Mesothelial cell of epicardium (in vitro differentiated cells): Measurements from ENCODE around the gene JAKMIP2. TPM values are rescaled to one million over a fixed set of nuclear protein-coding genes. Genes with fewer than 3 reads are reported as not detected.

Experiments
- DNase-seq, 2 experiments: peaks; one replicate each; pipeline ENCODE4 v3.0.0; 2021; ENCODE audit warnings: low spot score in 2 of 2; ENCODE audit not compliant: unreplicated experiment in 2 of 2
- H3K27ac Mint-ChIP-seq: 2 replicates; pipeline ENCODE4 v1.8.0; 2021; ENCODE audit warnings: mixed read lengths
- H3K27me3 Mint-ChIP-seq: 2 replicates; pipeline ENCODE4 v1.8.0; 2021; ENCODE audit warnings: low read depth, mixed read lengths
- H3K36me3 Mint-ChIP-seq: 2 replicates; pipeline ENCODE4 v1.8.0; 2021; ENCODE audit warnings: mixed read lengths
- H3K4me1 Mint-ChIP-seq: 2 replicates; pipeline ENCODE4 v1.8.0; 2021; ENCODE audit warnings: mixed read lengths
- H3K4me3 Mint-ChIP-seq: 2 replicates; pipeline ENCODE4 v1.8.0; 2021; ENCODE audit warnings: mild to moderate bottlenecking, moderate library complexity, mixed read lengths
- H3K9me3 Mint-ChIP-seq: 2 replicates; pipeline ENCODE4 v1.8.0; 2021; ENCODE audit warnings: mixed read lengths
- total RNA-seq: library from RNA; stranded (reverse); gene quantifications from 3 replicates; pipeline ENCODE4 v1.2.1, GENCODE V29; 2021
- TF ChIP-seq, protein P1 (sequence below): fragments of 200-600 bp; sonication (generic); IDR thresholded peaks from one replicate; pipeline ENCODE4 v1.5.0; 2021; ENCODE audit warnings: antibody characterized with exemption; ENCODE audit not compliant: unreplicated experiment

Gene JAKMIP2
- total RNA-seq, 1 donor from 2014 or later, result 5.1 TPM

DNA sequence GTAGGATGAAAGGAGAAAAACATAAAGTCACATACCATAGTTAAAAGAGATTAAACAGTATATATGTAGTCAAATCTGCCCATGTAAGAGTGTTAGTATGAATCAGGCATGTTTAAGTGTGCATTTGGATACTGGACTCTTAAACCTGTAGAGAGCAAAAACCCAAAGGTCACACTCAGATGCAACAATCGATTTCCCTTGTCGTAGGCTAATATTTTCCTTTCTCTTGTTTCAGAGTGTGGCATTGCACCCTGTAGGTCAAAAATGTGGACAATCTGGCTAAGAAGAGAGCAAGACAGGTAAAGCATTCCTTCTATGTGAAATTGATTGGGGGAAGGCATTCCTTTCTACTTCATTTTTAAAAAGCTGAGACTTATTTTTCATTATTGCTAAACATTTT lies 8.9 kb downstream of the JAKMIP2 start:
- Mint-ChIP-seq H3K9me3 (peaks cover 3% of the 10 kb centered on the region), H3K4me1 (peaks cover 2% of the 10 kb centered on the region), H3K27ac (no peak overlapping the region), H3K36me3 (peaks cover 2% of the 10 kb centered on the region), H3K27me3 (no peaks in the 10 kb centered on the region), H3K4me3 (no peak overlapping the region)
- no peak for DNase-seq
- TF ChIP-seq, protein P1, sequence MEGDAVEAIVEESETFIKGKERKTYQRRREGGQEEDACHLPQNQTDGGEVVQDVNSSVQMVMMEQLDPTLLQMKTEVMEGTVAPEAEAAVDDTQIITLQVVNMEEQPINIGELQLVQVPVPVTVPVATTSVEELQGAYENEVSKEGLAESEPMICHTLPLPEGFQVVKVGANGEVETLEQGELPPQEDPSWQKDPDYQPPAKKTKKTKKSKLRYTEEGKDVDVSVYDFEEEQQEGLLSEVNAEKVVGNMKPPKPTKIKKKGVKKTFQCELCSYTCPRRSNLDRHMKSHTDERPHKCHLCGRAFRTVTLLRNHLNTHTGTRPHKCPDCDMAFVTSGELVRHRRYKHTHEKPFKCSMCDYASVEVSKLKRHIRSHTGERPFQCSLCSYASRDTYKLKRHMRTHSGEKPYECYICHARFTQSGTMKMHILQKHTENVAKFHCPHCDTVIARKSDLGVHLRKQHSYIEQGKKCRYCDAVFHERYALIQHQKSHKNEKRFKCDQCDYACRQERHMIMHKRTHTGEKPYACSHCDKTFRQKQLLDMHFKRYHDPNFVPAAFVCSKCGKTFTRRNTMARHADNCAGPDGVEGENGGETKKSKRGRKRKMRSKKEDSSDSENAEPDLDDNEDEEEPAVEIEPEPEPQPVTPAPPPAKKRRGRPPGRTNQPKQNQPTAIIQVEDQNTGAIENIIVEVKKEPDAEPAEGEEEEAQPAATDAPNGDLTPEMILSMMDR, result no peak

DNA sequence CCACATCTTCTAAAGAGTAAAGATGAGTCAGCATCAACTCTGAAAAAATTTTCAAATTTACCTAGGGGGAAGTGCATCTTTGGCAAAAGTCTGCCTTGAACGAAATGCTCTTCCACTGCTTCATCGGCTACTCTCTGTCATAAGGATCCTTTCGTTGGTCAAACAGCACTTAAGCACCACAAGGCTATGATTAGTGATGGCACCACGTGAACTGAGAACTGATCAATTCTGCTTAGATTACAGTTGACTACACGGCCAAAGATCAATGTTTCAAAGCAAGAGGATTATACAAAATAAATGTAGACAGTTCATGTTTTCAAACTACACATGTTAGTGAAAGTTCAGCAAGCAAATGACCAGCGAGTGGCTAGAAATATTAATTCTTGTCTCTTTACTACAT lies 9.4 kb downstream of the JAKMIP2 start:
- H3K9me3 Mint-ChIP-seq, result peaks cover 3% of the 10 kb centered on the region
- TF ChIP-seq, protein P1, result no peak
- H3K27me3 Mint-ChIP-seq, result no peaks in the 10 kb centered on the region
- no peak overlapping the region for H3K27ac Mint-ChIP-seq
- DNase-seq, result no peak
- peaks cover 2% of the 10 kb centered on the region for H3K4me1 Mint-ChIP-seq
- no peak overlapping the region for H3K4me3 Mint-ChIP-seq
- peaks cover 2% of the 10 kb centered on the region for H3K36me3 Mint-ChIP-seq

DNA sequence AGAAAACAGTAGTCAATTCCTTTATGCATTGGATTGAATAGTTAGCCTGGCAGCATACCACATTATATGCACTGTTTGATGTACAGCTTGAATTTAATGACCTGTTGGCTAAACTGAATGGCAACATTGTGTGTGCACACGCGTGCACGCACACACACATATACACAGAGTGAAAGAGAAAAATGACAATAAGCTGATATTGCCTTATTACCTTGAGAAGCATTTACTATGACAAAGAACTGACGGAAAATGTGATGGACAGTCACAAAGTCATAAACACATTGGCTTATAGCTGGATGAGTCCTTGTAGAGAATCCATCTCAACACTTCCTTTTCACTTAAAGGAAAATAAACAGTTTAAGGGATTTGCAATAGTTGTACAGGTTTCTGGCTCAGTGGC lies 15.5 kb downstream of the JAKMIP2 start:
- Mint-ChIP-seq H3K27me3 (no peaks in the 10 kb centered on the region), H3K4me1 (peaks cover 9% of the 10 kb centered on the region), H3K9me3 (no peaks in the 10 kb centered on the region), H3K27ac (no peak overlapping the region), H3K36me3 (no peaks in the 10 kb centered on the region), H3K4me3 (no peak overlapping the region)
- no peak for DNase-seq
- TF ChIP-seq, protein P1, result no peak

DNA sequence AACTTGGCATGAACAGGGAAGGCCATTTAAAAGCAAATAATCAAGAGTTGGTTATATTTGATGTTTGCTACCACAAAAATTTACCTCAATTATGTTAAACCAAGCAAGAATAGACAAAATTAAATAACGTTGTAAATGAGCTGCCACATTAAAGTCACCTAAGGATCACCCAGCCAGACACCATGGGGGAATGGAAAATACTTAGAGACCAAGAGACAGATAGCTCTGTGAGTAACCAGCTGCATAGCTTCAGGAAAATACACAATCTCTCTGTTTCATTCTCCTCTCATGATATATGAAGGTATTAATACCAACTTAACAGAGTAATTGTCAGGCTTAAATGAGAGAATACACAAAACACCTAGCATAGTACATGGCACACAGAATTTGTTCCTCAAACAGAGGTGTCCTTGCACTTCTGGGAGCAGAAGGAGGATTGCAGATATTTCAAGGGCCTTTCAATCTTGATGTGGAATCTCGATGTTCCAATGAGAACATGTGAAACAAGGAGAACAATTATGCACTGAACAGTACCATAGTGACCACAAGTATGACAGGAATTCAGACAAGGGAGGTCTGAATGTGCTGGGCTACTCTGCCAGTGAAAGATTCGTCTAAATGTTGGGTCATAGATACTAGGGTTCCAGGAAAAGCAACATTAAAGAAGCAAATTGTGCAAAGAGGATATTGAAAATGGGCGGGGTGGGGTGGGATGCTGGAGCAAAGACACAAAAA lies 18.6 kb downstream of the JAKMIP2 start:
- H3K27me3 Mint-ChIP-seq, result peaks cover 1% of the 10 kb centered on the region
- no peak for DNase-seq
- H3K36me3 Mint-ChIP-seq, result peaks cover 1% of the 10 kb centered on the region
- H3K4me1 Mint-ChIP-seq, result peaks cover 9% of the 10 kb centered on the region
- no peaks in the 10 kb centered on the region for H3K9me3 Mint-ChIP-seq
- H3K4me3 Mint-ChIP-seq, result no peak overlapping the region
- no peak overlapping the region for H3K27ac Mint-ChIP-seq
- TF ChIP-seq, protein P1, result no peak

DNA sequence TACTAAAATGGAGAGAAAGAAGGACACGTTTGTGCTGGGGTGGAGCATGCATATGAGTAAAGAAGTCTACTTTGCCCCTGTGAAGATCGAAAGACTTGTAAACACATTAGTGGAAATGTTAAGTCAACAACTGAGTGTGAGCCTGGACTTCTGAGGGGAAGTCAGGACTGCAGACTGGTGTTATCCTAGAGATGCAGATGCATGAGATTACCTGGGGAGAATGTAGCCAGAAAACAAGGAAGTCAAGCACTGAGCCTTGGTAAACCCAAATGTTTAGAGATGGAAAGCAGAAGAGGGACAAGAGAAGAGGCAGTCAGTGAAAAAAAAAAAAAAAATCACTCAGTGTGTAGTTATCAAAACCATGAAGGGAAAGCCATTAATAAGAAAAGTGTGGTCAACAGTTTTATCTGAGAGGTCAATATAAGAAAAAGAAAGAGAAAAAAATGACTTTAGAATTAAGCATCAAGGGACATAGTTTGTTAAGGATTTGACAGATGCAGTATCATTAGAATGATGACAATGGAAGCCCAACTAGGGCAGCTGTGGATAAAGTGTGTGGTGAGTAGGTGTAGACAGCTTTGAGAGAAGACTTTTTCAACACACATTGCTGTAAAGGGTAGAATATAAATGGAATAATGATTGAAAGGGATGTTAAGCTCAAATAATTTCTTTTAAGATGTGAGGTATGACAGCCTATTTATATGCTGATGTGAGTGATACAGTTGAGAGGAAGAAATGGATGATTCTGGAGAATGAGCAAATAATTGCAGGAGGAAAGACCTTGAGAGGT lies 22.2 kb downstream of the JAKMIP2 start:
- no peak for DNase-seq
- H3K27me3 Mint-ChIP-seq, result peaks cover 3% of the 10 kb centered on the region
- H3K4me1 Mint-ChIP-seq, result peaks cover 9% of the 10 kb centered on the region
- H3K27ac Mint-ChIP-seq, result no peak overlapping the region
- TF ChIP-seq, protein P1, result no peak
- no peaks in the 10 kb centered on the region for H3K9me3 Mint-ChIP-seq
- peaks cover 2% of the 10 kb centered on the region for H3K36me3 Mint-ChIP-seq
- H3K4me3 Mint-ChIP-seq, result no peak overlapping the region
